H9 (cell line): ENCODE measurements around the gene WSB1. TPM values are rescaled to one million over a fixed set of nuclear protein-coding genes. Genes with fewer than 3 reads are reported as not detected.
A peak's percentile ranks its signal among the peaks of the same experiment; 100 is the strongest.

Experiments
- DNase-seq: peaks from one replicate; pipeline ENCODE4 v3.0.0-alpha.2; 2017
- H2AFZ ChIP-seq: one replicate; pipeline ENCODE4 v1.6.1; 2013; ENCODE audit warnings: mild to moderate bottlenecking, low read length, control low read depth, moderate library complexity
- H2AK5ac ChIP-seq: 2 replicates; pipeline ENCODE4 v1.6.1; 2013; ENCODE audit warnings: low read length, control low read depth, mixed read lengths; ENCODE audit not compliant: insufficient read length
- H2BK120ac ChIP-seq: one replicate; pipeline ENCODE4 v1.6.1; 2013; ENCODE audit warnings: low read depth, mild to moderate bottlenecking, low read length, control low read depth, inconsistent platforms; ENCODE audit not compliant: poor library complexity, severe bottlenecking
- H2BK12ac ChIP-seq: 2 replicates; pipeline ENCODE4 v1.6.1; 2013; ENCODE audit warnings: low read length, control low read depth, mixed read lengths, low read depth; ENCODE audit not compliant: insufficient read length
- H2BK15ac ChIP-seq: 2 replicates; pipeline ENCODE4 v1.6.1; 2013; ENCODE audit warnings: low read depth, low read length, control low read depth
- H2BK20ac ChIP-seq: one replicate; pipeline ENCODE4 v1.6.1; 2013; ENCODE audit warnings: low read depth, mild to moderate bottlenecking, low read length, control low read depth, inconsistent platforms; ENCODE audit not compliant: poor library complexity, severe bottlenecking
- H2BK5ac ChIP-seq: 2 replicates; pipeline ENCODE4 v1.6.1; 2013; ENCODE audit warnings: low read length, control low read depth, mixed read lengths; ENCODE audit not compliant: insufficient read length
- H3K14ac ChIP-seq: 2 replicates; pipeline ENCODE4 v1.6.1; 2013; ENCODE audit warnings: low read length, control low read depth; ENCODE audit not compliant: insufficient read depth
- H3K18ac ChIP-seq: 2 replicates; pipeline ENCODE4 v1.6.1; 2013; ENCODE audit warnings: low read depth, mild to moderate bottlenecking, mixed read lengths, low read length, control low read depth; ENCODE audit not compliant: insufficient read length
- H3K23ac ChIP-seq: 2 replicates; pipeline ENCODE4 v1.6.1; 2013; ENCODE audit warnings: low read length, control low read depth, mixed read lengths, low read depth; ENCODE audit not compliant: insufficient read length
- H3K23me2 ChIP-seq: 2 replicates; pipeline ENCODE4 v1.6.1; 2013; ENCODE audit warnings: low read depth, mild to moderate bottlenecking, mixed read lengths, low read length, control low read depth; ENCODE audit not compliant: insufficient read length, poor library complexity, severe bottlenecking
- H3K27ac ChIP-seq: 2 replicates; pipeline ENCODE4 v1.5.1; 2013; ENCODE audit warnings: low read length, control low read depth, mixed read lengths, low read depth; ENCODE audit not compliant: insufficient read length
- H3K27me3 ChIP-seq: 2 replicates; pipeline ENCODE4 v1.6.1; 2013; ENCODE audit warnings: low read length, control low read depth, inconsistent platforms; ENCODE audit not compliant: insufficient read depth
- H3K4ac ChIP-seq: 2 replicates; pipeline ENCODE4 v1.6.1; 2013; ENCODE audit warnings: low read depth, mild to moderate bottlenecking, control low read depth, inconsistent platforms, low read length, moderate library complexity
- H3K4me1 ChIP-seq: 2 replicates; pipeline ENCODE4 v1.6.1; 2013; ENCODE audit warnings: low read length, control low read depth, inconsistent platforms; ENCODE audit not compliant: insufficient read depth
- H3K4me2 ChIP-seq: 2 replicates; pipeline ENCODE4 v1.6.1; 2013; ENCODE audit warnings: low read length, control low read depth, mixed read lengths; ENCODE audit not compliant: insufficient read length, insufficient read depth
- H3K56ac ChIP-seq: 2 replicates; pipeline ENCODE4 v1.6.1; 2013; ENCODE audit warnings: low read depth, mild to moderate bottlenecking, mixed read lengths, low read length, control low read depth; ENCODE audit not compliant: insufficient read length
- H3K79me1 ChIP-seq: 2 replicates; pipeline ENCODE4 v1.6.1; 2013; ENCODE audit warnings: low read depth, mild to moderate bottlenecking, moderate library complexity, low read length, control low read depth, inconsistent platforms; ENCODE audit not compliant: insufficient read depth, poor library complexity, severe bottlenecking
- H3K79me2 ChIP-seq: 2 replicates; pipeline ENCODE4 v1.6.1; 2013; ENCODE audit warnings: low read length, control low read depth, inconsistent platforms; ENCODE audit not compliant: insufficient read depth
- H3K9ac ChIP-seq: 2 replicates; pipeline ENCODE4 v1.6.1; 2013; ENCODE audit warnings: low read length, control low read depth, mixed read lengths; ENCODE audit not compliant: insufficient read length; ENCODE audit errors: extremely low read depth
- H3K9me3 ChIP-seq: one replicate; pipeline ENCODE4 v1.6.1; 2013; ENCODE audit warnings: low read depth, low read length, inconsistent platforms; ENCODE audit not compliant: control insufficient read depth
- H3T11ph ChIP-seq: one replicate; pipeline ENCODE4 v1.6.1; 2013; ENCODE audit warnings: mild to moderate bottlenecking, low read length, control low read depth, inconsistent platforms
- H4K20me1 ChIP-seq: one replicate; pipeline ENCODE4 v1.6.1; 2013; ENCODE audit not compliant: control insufficient read depth, insufficient read length, insufficient read depth
- H4K5ac ChIP-seq: 2 replicates; pipeline ENCODE4 v1.6.1; 2013; ENCODE audit warnings: low read depth, mild to moderate bottlenecking, mixed read lengths, low read length, control low read depth; ENCODE audit not compliant: insufficient read length
- H4K8ac ChIP-seq: replicated peaks from 2 replicates; pipeline ENCODE4 v1.6.1; 2013; ENCODE audit warnings: low read length, control low read depth, mixed read lengths, low read depth; ENCODE audit not compliant: insufficient read length
- H4K91ac ChIP-seq: 2 replicates; pipeline ENCODE4 v1.6.1; 2013; ENCODE audit warnings: low read depth, mild to moderate bottlenecking, moderate library complexity, mixed read lengths, low read length, control low read depth; ENCODE audit not compliant: insufficient read length
- H3K27ac Mint-ChIP-seq, 3 experiments: 2 replicates in 2 of 3; 3 replicates in 1 of 3; pipeline ENCODE4 v1.8.0; 2020 to 2021; ENCODE audit warnings: mixed read lengths in 3 of 3, mild to moderate bottlenecking in 1 of 3, moderate library complexity in 1 of 3
- H3K27me3 Mint-ChIP-seq: 2 replicates; pipeline ENCODE4 v1.8.0; 2021; ENCODE audit warnings: low read depth, mild to moderate bottlenecking, moderate library complexity, mixed read lengths
- H3K36me3 Mint-ChIP-seq, 3 experiments: 2 replicates in 2 of 3; 3 replicates in 1 of 3; pipeline ENCODE4 v1.8.0; 2020 to 2021; ENCODE audit warnings: low read depth in 3 of 3, mixed read lengths in 3 of 3; ENCODE audit not compliant: insufficient read depth in 1 of 3
- H3K4me1 Mint-ChIP-seq, 2 experiments: 2 replicates each; pipeline ENCODE4 v1.8.0; 2020; ENCODE audit warnings: mixed read lengths in 2 of 2
- H3K4me3 Mint-ChIP-seq, 2 experiments: 2 replicates in 1 of 2; 3 replicates in 1 of 2; pipeline ENCODE4 v1.8.0; 2020 to 2021; ENCODE audit warnings: mild to moderate bottlenecking in 2 of 2, mixed read lengths in 2 of 2, moderate library complexity in 1 of 2
- H3K9me3 Mint-ChIP-seq, 2 experiments: 2 replicates in 1 of 2; 3 replicates in 1 of 2; pipeline ENCODE4 v1.8.0; 2020; ENCODE audit warnings: mild to moderate bottlenecking in 2 of 2, mixed read lengths in 2 of 2, moderate library complexity in 1 of 2
- CTCF ChIP-seq: fragments of 200-600 bp; sonication (generic); conservative IDR thresholded peaks from 3 replicates; pipeline ENCODE4 v1.8.0; 2021; ENCODE audit warnings: antibody characterized with exemption, mild to moderate bottlenecking
- WGBS: extraction: QIAGEN DNeasy Blood & Tissue Kit; methylation state at CpG from one replicate; pipeline ENCODE4 v1.1.7; 2013; ENCODE audit warnings: missing lambda C conversion rate, low lambda C conversion rate, mixed read lengths; ENCODE audit not compliant: insufficient read length; ENCODE audit errors: extremely low coverage; 5-methylcytosine and 5-hydroxymethylcytosine counted together
- total RNA-seq: library from RNA; stranded (reverse); gene quantifications from 2 replicates; pipeline ENCODE4 v1.2.1, GENCODE V29; 2021

Gene WSB1
- total RNA-seq, 1 experiment from 2014 or later, result 187 TPM

GRCh38 chr17:27341041-27341471 is 47.1 kb downstream of the WSB1 start:
- H4K5ac ChIP-seq, result no peak overlapping the region
- Mint-ChIP-seq H3K27me3 (peaks cover 2% of the 10 kb centered on the region), H3K27ac (peak overlapping the region; percentile 14 to 95 (median 47); a peak in 5 of 7 replicates), H3K4me3 (no peak overlapping the region), H3K9me3 (no peaks in the 10 kb centered on the region; a peak in 1 of 5 replicates), H3K36me3 (no peaks in the 10 kb centered on the region), H3K4me1 (peaks cover 67 to 77% of the 10 kb centered on the region in 2 experiments)
- no peak overlapping the region for H3K27ac ChIP-seq
- H2BK15ac ChIP-seq, result no peak overlapping the region
- peaks cover 10% of the 10 kb centered on the region; the same call in 1 of the 2 replicates for H3K4me1 ChIP-seq
- H2AK5ac ChIP-seq, result no peak overlapping the region
- no CpG with 5 or more reads among the region's 4 CpGs for WGBS
- H3K4me2 ChIP-seq, result no peak overlapping the region
- no peak overlapping the region for H3K23ac ChIP-seq
- no peak overlapping the region for H2BK5ac ChIP-seq
- no peak for TF ChIP-seq CTCF
- H3K23me2 ChIP-seq, result peaks cover 3% of the 10 kb centered on the region
- no peak overlapping the region for H4K8ac ChIP-seq
- H4K20me1 ChIP-seq, result no peaks in the 10 kb centered on the region
- DNase-seq, result no peak
- H4K91ac ChIP-seq, result no peak overlapping the region
- no peak overlapping the region for H3K9ac ChIP-seq
- H3K27me3 ChIP-seq, result no peaks in the 10 kb centered on the region
- no peak overlapping the region for H3K4ac ChIP-seq
- H3T11ph ChIP-seq, result no peak overlapping the region
- H2AFZ ChIP-seq, result no peak overlapping the region
- H2BK12ac ChIP-seq, result no peak overlapping the region
- H3K18ac ChIP-seq, result no peak overlapping the region
- H3K79me2 ChIP-seq, result no peaks in the 10 kb centered on the region
- no peak overlapping the region for H3K56ac ChIP-seq
- H3K79me1 ChIP-seq, result no peaks in the 10 kb centered on the region
- no peak overlapping the region for H2BK20ac ChIP-seq
- H3K14ac ChIP-seq, result peak overlapping the region; percentile 52; the same call in 1 of the 2 replicates
- H3K9me3 ChIP-seq, result no peaks in the 10 kb centered on the region
- H2BK120ac ChIP-seq, result no peak overlapping the region
